SK-N-MC (cell line): ENCODE results near the gene RCOR3.
A peak's percentile ranks its signal among the peaks of the same experiment; 100 is the strongest.

Experiments used
- DNase-seq: peaks from one replicate; pipeline ENCODE4 v3.0.0-alpha.2; 2011; ENCODE audit warnings: low read depth, low spot score
- H3K27ac ChIP-seq: fragments of 200-600 bp; sonication (generic); 2 replicates; pipeline ENCODE4 v1.5.1; 2016; ENCODE audit warnings: mixed run types
- H3K36me3 ChIP-seq: fragments of 200-600 bp; sonication (generic); 2 replicates; pipeline ENCODE4 v1.6.1; 2017; ENCODE audit warnings: antibody characterized with exemption, low read length, mixed read lengths; ENCODE audit not compliant: insufficient read depth
- H3K4me3 ChIP-seq: fragments of 200-600 bp; sonication (generic); 2 replicates; pipeline ENCODE4 v1.5.1; 2016
- H3K9ac ChIP-seq: fragments of 200-600 bp; sonication (generic); 2 replicates; pipeline ENCODE4 v1.8.0; 2017; ENCODE audit warnings: mixed run types, mixed read lengths; ENCODE audit not compliant: insufficient read length
- H3K9me3 ChIP-seq: fragments of 200-600 bp; sonication (generic); 2 replicates; pipeline ENCODE4 v1.6.1; 2017; ENCODE audit warnings: low read depth, mild to moderate bottlenecking, antibody characterized with exemption, low read length, moderate library complexity, mixed read lengths
- EZH2 ChIP-seq: fragments of 200-600 bp; sonication (generic); IDR thresholded peaks from one replicate; pipeline ENCODE4 v1.6.1; 2017; ENCODE audit warnings: antibody characterized with exemption
- FOXP2 ChIP-seq: optimal IDR thresholded peaks from 2 replicates; pipeline ENCODE3; 2011; ENCODE audit warnings: mild to moderate bottlenecking, moderate library complexity; ENCODE audit not compliant: insufficient read depth; ENCODE audit errors: extremely low read length, control extremely low read depth
- POLR2AphosphoS5 ChIP-seq: IDR thresholded peaks from 2 replicates; pipeline ENCODE4 v1.6.1; 2012; ENCODE audit warnings: mild to moderate bottlenecking, low read depth, low read length, borderline replicate concordance

The RCOR3 gene

DNA sequence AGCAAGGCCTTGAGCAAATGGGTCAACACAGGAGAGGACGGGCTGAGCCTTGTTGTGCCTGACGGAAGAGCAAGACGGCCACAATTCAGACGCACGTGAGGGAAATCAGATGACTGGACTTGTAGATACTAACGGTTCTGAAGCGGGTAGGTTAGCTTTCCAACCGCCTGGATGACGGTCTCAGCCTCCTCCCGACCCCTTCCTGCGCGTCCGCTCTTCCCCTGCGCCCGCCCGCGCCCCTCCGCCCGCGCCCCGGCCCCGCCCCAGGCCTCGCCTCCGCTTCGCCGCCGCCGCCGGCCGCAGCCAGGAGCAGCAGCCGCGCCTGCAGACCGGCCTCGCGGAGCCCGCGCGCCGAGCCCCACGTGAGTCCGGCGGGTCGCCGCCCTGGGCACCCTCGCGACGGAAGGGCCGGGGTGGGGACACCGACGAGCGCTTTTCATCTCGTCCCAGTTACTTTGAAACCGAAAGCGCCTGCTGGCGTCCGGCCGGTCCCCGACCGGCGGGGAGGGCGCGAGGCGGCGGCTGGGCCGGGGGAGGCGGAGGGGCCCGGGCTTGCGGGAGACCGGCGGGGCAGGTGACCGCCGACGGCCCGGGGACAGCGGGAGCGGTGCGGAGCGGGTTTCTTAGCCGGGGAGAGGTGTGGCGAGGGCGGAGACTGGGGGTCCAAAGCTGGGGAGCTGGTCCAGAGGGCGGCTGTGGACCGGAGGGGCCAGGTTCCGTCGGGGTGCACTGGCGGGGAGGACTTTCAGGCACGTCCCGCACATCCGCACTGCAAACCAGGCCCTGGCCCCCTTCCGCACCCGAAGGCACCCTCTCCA lies 67.6 kb downstream of the RCOR3 start, which contains the start of gene TRAF5:
TRAF5 (plus strand) TSS at position 306 of the 818 bp plus-strand sequence. CDS start 26,407 bp downstream, outside the sequence.
- H3K9me3 ChIP-seq, result no peaks in the 10 kb centered on the region
- H3K9ac ChIP-seq, result peak within 1 kb of the TSS; percentile 72
- peak within 1 kb of the TSS; percentile 80 for H3K4me3 ChIP-seq
- TF ChIP-seq POLR2AphosphoS5, result no peak
- no peak for TF ChIP-seq FOXP2
- no peak for TF ChIP-seq EZH2
- DNase-seq, result no peak
- H3K36me3 ChIP-seq, result no peaks in the 10 kb centered on the region
- H3K27ac ChIP-seq, result peak within 1 kb of the TSS; percentile 30; the same call in 1 of the 2 replicates

DNA sequence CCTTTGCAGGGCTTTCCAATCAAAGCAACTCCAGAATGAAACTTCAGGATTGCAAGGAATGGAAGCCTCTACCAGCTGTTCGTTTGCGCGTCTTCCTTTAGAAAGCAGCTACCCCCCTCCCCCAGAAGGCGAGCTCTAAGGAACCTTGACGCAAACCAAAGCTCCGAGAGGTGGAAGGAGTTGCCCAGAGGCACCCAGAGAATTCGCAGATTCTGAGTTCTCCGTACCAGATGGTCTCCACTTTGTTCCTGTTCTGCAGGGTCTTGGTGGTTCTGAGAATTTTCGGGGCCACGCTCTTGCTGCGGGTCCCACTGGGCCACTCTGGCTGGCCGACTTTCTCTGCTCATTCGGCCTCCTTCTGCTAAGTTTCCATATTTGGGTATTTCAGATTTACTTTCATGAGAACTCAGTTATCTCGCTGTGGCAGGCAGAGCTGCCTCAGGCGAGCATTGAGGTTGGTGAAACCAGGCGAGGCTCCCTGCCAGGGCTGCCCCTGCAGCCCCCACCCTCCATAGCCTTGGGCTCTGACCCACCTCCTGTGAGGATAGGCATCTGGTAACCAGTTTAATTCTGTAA lies 68.3 kb downstream of the RCOR3 start:
- DNase-seq, result no peak
- Histone ChIP-seq H3K9ac (peak overlapping the region; percentile 9), H3K9me3 (no peaks in the 10 kb centered on the region), H3K4me3 (peak overlapping the region; percentile 80), H3K27ac (peak overlapping the region; percentile 30; the same call in 1 of the 2 replicates), H3K36me3 (no peaks in the 10 kb centered on the region)
- TF ChIP-seq EZH2, result no peak
- TF ChIP-seq POLR2AphosphoS5, result no peak
- TF ChIP-seq FOXP2, result no peak

DNA sequence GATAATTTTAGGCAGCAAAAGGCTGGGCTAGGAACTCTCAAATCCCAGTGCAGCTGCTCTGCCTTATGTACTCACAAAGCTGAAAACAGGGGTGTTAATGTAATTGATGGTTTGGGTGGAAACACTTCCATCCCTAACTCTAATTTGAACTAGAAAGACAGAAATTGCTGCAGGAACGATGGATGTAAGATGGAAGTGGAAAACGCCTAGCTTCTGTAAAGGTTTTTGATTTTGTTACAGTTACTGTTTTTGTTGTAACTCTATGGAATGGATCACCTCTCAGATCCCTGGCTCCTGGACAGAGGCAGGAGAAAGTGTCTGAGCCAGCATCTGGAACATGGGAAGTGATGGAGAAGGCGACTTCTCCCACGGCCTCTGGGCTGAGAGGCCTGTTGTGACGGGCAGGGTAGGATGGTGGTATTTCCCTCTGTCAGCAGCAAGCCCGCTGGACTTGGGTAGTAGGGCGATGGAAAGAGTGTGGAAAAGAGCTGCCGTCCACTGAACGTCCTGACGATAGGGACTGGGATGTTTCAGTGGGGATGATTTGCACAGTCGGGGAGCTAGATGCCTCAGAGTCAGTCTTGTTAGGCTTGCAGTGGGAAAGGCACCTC lies 69.0 kb downstream of the RCOR3 start:
- DNase-seq, result no peak
- Histone ChIP-seq H3K9me3 (no peaks in the 10 kb centered on the region), H3K36me3 (no peaks in the 10 kb centered on the region), H3K4me3 (no peak overlapping the region; the same call in 1 of the 2 replicates), H3K27ac (no peak overlapping the region), H3K9ac (no peak overlapping the region)
- no peak for TF ChIP-seq FOXP2
- TF ChIP-seq POLR2AphosphoS5, result no peak
- no peak for TF ChIP-seq EZH2

- Histone ChIP-seq H3K36me3 (no peaks in the 10 kb centered on the region), H3K27ac (no peak overlapping the region), H3K4me3 (no peak overlapping the region), H3K9me3 (no peaks in the 10 kb centered on the region), H3K9ac (no peak overlapping the region)
- TF ChIP-seq EZH2, result no peak
- no peak for TF ChIP-seq FOXP2
- TF ChIP-seq POLR2AphosphoS5, result no peak
- no peak for DNase-seq
Observed at GRCh38 chr1:211328866-211329475, 69.8 kb downstream of the RCOR3 start.

- H3K27ac ChIP-seq, result no peak overlapping the region
- H3K36me3 ChIP-seq, result no peaks in the 10 kb centered on the region
- H3K9me3 ChIP-seq, result no peaks in the 10 kb centered on the region
- no peak for DNase-seq
- H3K9ac ChIP-seq, result no peak overlapping the region
- H3K4me3 ChIP-seq, result no peak overlapping the region
- TF ChIP-seq POLR2AphosphoS5, result no peak
- no peak for TF ChIP-seq EZH2
- no peak for TF ChIP-seq FOXP2
Observed at GRCh38 chr1:211329764-211330201, 70.6 kb downstream of the RCOR3 start.

- TF ChIP-seq EZH2, result no peak
- no peak for TF ChIP-seq FOXP2
- no peak for TF ChIP-seq POLR2AphosphoS5
- no peak overlapping the region for H3K4me3 ChIP-seq
- no peaks in the 10 kb centered on the region for H3K36me3 ChIP-seq
- no peak for DNase-seq
- H3K27ac ChIP-seq, result no peak overlapping the region
- H3K9ac ChIP-seq, result no peak overlapping the region
- H3K9me3 ChIP-seq, result no peaks in the 10 kb centered on the region
Observed at GRCh38 chr1:211330282-211330936, 71.2 kb downstream of the RCOR3 start.

GRCh38 chr1:211331011-211331709 lies 72.0 kb downstream of the RCOR3 start:
- H3K27ac ChIP-seq, result no peak overlapping the region
- H3K9me3 ChIP-seq, result no peaks in the 10 kb centered on the region
- no peak for TF ChIP-seq EZH2
- no peak for TF ChIP-seq FOXP2
- no peak for TF ChIP-seq POLR2AphosphoS5
- DNase-seq, result no peak
- H3K36me3 ChIP-seq, result no peaks in the 10 kb centered on the region
- H3K4me3 ChIP-seq, result no peak overlapping the region
- no peak overlapping the region for H3K9ac ChIP-seq
